ENCODE data around the gene NPAS3. TPM values are rescaled to one million over a fixed set of nuclear protein-coding genes. Genes with fewer than 3 reads are reported as not detected.

The NPAS3 gene
- total RNA-seq, 4 donors from 2014 or later = 1.9 to 10.6 (median 2.2) TPM

DNA sequence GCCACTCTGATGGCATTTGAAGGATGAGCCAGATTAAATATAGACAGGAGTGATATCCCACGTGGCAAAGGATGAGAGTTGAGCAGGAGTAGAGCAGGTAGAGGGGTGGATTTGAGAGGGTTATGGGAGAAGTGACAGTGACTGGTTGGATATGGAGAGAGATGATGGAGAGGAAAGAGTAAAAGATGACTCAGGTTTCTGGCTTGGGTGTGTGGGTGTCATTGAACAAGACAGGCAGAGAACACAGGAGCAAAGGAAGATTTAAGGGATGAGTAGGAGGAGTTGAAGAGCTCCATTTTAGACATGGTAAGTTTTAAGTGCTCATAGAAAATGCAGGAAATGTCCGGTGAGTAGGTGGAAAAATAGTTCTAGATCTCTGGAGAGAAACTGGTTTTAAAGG, 875.3 kb downstream of the NPAS3 start:
- peaks cover 10% of the 10 kb centered on the region for H3K27me3 ChIP-seq
- no peaks in the 10 kb centered on the region for H3K36me3 ChIP-seq
- H3K4me1 ChIP-seq = no peaks in the 10 kb centered on the region
- no peak overlapping the region for H3K27ac ChIP-seq
- no peak overlapping the region for H3K4me3 ChIP-seq
- TF ChIP-seq POLR2A (IDR thresholded peaks at IDR 0.05) = no peak
- TF ChIP-seq, protein P1, sequence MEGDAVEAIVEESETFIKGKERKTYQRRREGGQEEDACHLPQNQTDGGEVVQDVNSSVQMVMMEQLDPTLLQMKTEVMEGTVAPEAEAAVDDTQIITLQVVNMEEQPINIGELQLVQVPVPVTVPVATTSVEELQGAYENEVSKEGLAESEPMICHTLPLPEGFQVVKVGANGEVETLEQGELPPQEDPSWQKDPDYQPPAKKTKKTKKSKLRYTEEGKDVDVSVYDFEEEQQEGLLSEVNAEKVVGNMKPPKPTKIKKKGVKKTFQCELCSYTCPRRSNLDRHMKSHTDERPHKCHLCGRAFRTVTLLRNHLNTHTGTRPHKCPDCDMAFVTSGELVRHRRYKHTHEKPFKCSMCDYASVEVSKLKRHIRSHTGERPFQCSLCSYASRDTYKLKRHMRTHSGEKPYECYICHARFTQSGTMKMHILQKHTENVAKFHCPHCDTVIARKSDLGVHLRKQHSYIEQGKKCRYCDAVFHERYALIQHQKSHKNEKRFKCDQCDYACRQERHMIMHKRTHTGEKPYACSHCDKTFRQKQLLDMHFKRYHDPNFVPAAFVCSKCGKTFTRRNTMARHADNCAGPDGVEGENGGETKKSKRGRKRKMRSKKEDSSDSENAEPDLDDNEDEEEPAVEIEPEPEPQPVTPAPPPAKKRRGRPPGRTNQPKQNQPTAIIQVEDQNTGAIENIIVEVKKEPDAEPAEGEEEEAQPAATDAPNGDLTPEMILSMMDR (IDR thresholded peaks at IDR 0.05) = no peak
- TF ChIP-seq EP300 (IDR thresholded peaks at IDR 0.05) = no peak
- TF ChIP-seq POLR2AphosphoS5 (IDR thresholded peaks at IDR 0.05) = no peak
- H3K9me3 ChIP-seq = no peaks in the 10 kb centered on the region
- ATAC-seq = no peak
- WGBS, 2 donors (ENCODE audit: low coverage in 1 of 2) = 68 to 72% methylated on average over 2 of the region's 2 CpGs

DNA sequence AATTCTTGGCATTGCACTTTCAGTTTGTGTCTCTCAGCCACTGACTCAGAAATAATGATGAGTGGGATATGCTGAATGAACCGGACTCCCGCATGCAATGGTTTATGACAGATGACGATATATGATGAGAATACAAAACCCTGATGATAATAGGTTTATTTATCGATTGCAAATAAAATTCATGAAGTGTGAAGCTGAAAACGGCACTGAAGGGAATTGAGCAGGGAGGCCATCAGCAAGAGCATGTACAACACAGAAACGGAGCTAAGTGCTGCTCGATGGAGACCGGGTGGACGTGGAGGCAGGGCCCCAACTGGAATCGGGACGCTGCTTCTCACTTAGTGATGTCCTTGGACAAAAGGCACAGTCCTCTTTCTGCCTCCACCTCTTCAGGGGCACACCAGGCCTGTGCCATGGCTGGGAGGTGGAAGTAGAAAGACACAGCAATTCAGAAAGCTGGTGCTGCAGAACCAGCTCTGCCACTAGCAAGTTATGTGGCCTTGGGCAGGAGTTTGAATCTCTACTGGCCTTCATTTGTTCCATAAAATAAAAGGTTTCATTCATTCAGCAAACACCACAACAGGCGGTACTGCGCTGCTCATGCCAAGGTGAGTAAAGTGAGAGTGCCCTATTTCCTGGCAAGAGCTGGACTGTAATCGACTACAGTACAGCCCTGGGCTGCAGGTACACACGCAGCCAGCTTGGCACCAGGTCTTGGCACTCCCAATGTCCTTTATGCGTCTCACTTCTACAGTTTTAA, 895.2 kb downstream of the NPAS3 start:
- no peaks in the 10 kb centered on the region for H3K4me1 ChIP-seq
- no peak overlapping the region for H3K27ac ChIP-seq
- ATAC-seq = no peak
- WGBS, 2 donors (ENCODE audit: low coverage in 1 of 2) = 80 to 88% methylated on average over 8 to 13 of the region's 16 CpGs
- no peaks in the 10 kb centered on the region for H3K27me3 ChIP-seq
- TF ChIP-seq EP300 (IDR thresholded peaks at IDR 0.05) (no peak), POLR2AphosphoS5 (IDR thresholded peaks at IDR 0.05) (no peak), POLR2A (IDR thresholded peaks at IDR 0.05) (no peak)
- TF ChIP-seq, protein P1 (IDR thresholded peaks at IDR 0.05) = no peak
- peaks cover 0 to 4% (median 0%) of the 10 kb centered on the region in 3 donors for H3K9me3 ChIP-seq
- no peaks in the 10 kb centered on the region for H3K36me3 ChIP-seq
- no peak overlapping the region for H3K4me3 ChIP-seq

DNA sequence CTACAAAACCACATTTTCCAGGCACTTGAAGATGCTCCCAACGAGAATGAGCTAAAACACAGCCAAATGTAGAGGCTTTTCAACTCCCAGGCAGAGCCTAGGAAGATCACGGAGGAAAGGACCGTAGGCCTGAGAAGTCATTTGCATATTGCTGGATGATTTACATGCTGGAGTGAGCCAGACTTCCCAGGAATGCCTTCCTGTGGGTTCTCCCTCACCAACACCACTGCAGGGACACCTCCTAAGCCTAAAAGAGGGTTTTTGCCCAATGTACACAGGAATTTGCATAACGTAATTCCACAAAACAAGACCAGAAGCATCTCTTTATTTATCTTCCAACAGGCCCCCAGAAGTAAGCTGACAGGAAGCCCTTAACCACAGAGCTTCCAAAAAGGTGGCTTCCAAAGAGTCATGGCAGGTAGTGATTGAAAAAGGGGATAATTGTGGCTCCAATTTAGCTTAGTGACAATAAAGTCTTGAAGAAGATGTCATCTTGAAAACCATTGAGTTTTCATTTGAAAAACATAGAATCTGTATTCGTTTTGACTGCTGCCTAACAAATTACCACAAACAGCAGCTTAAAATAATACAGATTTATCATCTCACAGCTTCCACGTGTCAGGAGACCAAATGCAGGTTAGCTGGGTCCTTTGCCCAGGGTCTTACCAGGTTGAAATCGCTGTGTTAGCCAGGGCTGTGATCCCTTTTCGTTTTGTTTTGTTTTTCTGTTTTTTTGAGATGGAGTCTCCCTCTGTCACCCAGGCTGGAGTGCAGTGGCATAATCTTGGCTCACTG, 896.0 kb downstream of the NPAS3 start:
- WGBS, 2 donors (ENCODE audit: low coverage in 1 of 2) = 73 to 82% methylated on average over 4 to 6 of the region's 8 CpGs
- peaks cover 0 to 4% (median under 1%) of the 10 kb centered on the region in 3 donors for H3K4me1 ChIP-seq
- H3K9me3 ChIP-seq = peaks cover 0 to 4% (median 0%) of the 10 kb centered on the region in 3 donors

DNA sequence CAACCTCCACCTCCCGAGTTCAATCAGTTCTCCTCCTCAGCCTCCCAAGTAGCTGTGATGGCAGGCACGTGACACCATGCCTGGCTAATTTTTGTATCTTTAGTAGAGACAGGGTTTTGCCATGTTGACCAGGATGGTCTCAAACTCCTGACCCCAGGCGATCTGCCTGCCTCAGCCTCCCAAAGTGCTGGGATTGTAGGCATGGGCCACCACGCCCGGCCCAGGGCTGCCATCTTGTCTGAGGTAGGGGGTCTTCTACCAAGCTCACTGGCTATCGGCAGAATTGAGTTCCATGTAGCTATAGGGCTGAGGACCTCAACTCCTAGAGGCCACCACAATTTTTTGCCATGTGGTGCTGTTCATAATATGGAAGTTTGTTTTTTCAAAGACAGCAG, 896.6 kb downstream of the NPAS3 start:
- ATAC-seq = no peak
- H3K36me3 ChIP-seq = no peaks in the 10 kb centered on the region
- WGBS, 2 donors (ENCODE audit: low coverage in 1 of 2) = 80 to 92% methylated on average over 1 to 2 of the region's 6 CpGs

More for the DNA sequence above, 896.0 kb downstream of the NPAS3 start:
- Histone ChIP-seq H3K36me3 (no peaks in the 10 kb centered on the region), H3K4me3 (no peak overlapping the region), H3K27ac (no peak overlapping the region), H3K27me3 (no peaks in the 10 kb centered on the region)
- TF ChIP-seq POLR2AphosphoS5 (IDR thresholded peaks at IDR 0.05) = no peak
- no peak for TF ChIP-seq EP300 (IDR thresholded peaks at IDR 0.05)
- no peak for TF ChIP-seq POLR2A (IDR thresholded peaks at IDR 0.05)
- TF ChIP-seq, protein P1 (IDR thresholded peaks at IDR 0.05) = no peak
- no peak for ATAC-seq

More for the DNA sequence above, 896.6 kb downstream of the NPAS3 start:
- peaks cover 0 to 4% (median 0%) of the 10 kb centered on the region in 3 donors for H3K9me3 ChIP-seq
- H3K27ac ChIP-seq = no peak overlapping the region
- no peaks in the 10 kb centered on the region for H3K27me3 ChIP-seq
- no peak overlapping the region for H3K4me3 ChIP-seq
- peaks cover 0 to 9% (median 3%) of the 10 kb centered on the region in 3 donors for H3K4me1 ChIP-seq
- TF ChIP-seq POLR2A (IDR thresholded peaks at IDR 0.05) (no peak), POLR2AphosphoS5 (IDR thresholded peaks at IDR 0.05) (no peak), EP300 (IDR thresholded peaks at IDR 0.05) (no peak)
- TF ChIP-seq, protein P1 (IDR thresholded peaks at IDR 0.05) = no peak
